ENCODE results near the gene AKNA.

The AKNA gene, protein sequence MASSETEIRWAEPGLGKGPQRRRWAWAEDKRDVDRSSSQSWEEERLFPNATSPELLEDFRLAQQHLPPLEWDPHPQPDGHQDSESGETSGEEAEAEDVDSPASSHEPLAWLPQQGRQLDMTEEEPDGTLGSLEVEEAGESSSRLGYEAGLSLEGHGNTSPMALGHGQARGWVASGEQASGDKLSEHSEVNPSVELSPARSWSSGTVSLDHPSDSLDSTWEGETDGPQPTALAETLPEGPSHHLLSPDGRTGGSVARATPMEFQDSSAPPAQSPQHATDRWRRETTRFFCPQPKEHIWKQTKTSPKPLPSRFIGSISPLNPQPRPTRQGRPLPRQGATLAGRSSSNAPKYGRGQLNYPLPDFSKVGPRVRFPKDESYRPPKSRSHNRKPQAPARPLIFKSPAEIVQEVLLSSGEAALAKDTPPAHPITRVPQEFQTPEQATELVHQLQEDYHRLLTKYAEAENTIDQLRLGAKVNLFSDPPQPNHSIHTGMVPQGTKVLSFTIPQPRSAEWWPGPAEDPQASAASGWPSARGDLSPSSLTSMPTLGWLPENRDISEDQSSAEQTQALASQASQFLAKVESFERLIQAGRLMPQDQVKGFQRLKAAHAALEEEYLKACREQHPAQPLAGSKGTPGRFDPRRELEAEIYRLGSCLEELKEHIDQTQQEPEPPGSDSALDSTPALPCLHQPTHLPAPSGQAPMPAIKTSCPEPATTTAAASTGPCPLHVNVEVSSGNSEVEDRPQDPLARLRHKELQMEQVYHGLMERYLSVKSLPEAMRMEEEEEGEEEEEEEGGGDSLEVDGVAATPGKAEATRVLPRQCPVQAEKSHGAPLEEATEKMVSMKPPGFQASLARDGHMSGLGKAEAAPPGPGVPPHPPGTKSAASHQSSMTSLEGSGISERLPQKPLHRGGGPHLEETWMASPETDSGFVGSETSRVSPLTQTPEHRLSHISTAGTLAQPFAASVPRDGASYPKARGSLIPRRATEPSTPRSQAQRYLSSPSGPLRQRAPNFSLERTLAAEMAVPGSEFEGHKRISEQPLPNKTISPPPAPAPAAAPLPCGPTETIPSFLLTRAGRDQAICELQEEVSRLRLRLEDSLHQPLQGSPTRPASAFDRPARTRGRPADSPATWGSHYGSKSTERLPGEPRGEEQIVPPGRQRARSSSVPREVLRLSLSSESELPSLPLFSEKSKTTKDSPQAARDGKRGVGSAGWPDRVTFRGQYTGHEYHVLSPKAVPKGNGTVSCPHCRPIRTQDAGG (N-terminal part only)

GRCh38 chr9:114387680-114388356 is at the start of gene AKNA:
Gene AKNA, minus strand, starts transcription at chr9:114387982. Its CDS starts 6,649 bp downstream, at chr9:114381333.
- peak; percentile 76 for DNase-seq (ENCODE audit: low read depth)

- no peak for DNase-seq (ENCODE audit: low read depth)
Measured at GRCh38 chr9:114437401-114437893, 49.7 kb upstream of the AKNA start.

DNA sequence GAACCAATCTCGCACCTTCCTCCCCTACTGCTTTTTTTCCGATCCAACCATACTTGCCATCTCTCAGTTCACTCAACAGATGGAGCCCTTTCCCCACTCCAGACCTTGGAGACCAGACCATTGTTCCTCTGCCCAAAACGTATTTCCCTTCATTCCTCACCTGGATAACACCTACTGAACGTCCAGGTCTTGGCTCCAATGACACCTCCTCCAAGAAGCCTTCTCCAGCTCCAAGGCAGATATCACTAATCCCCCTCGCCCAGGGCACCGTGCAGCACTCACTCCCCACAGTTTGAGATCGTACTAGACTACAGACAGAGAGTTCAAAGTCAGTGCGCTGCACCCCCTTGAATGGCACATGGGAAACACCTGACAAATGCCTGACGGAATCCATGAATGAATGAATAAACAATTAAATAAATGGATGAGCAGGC is 47.1 kb upstream of the AKNA start:
- no peak for DNase-seq (ENCODE audit: low read depth)

- DNase-seq (ENCODE audit: low read depth): no peak
Measured at GRCh38 chr9:114433720-114434255, 46.0 kb upstream of the AKNA start.

DNA sequence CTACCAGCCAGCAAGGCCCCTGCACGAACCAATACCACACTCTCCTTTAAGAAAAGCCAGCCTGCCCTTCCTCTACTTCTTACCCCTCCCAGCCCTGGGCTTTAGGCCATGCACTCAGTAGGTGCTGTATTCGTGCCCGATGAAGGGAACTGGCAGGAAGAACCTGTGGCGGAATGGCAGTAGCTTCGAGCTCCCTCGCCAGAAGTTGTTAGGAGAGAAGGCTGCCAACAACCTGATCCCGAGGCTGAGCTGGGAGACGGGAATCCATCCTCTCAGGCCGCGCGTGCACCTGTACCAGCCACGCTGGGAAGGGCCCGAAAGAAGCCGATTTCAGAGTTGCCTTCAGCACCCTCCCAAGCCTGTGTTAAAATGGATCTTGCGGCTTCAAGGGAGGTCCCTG is 45.3 kb upstream of the AKNA start:
- no peak for DNase-seq (ENCODE audit: low read depth)

DNA sequence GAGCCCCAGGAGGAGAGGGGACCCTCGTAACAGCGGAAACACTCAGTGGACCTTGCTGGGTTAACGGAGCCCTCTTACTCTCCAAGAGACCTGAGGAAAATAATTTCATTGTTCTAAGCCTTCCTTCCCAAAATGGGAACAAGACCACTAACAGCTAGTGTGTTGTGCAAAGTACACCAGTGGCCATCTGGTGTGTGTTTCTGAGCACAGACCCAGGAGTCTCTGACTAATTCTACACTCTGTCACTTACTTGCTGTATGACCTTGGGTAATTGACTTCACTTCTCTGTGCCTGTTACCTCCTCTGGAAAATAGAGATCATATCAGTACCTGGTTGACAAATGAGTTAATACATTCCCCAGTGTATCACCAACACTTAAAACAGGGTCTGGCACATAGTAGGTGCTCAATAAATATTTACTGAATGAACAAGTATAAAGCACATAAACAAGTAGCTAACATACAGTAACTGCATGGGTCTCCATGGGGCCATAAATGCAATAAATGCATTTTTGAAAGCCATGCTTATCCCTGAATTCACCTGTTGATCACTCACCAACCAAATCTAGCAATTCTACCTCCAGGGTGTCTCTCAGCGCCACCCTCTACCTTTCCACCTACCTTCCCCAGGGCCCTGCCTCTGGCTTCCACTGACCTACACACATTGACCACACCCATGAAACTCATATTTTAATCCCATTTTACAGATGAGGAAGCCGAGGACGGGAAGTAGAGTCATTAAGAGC is 44.7 kb upstream of the AKNA start:
- no peak for DNase-seq (ENCODE audit: low read depth)

DNA sequence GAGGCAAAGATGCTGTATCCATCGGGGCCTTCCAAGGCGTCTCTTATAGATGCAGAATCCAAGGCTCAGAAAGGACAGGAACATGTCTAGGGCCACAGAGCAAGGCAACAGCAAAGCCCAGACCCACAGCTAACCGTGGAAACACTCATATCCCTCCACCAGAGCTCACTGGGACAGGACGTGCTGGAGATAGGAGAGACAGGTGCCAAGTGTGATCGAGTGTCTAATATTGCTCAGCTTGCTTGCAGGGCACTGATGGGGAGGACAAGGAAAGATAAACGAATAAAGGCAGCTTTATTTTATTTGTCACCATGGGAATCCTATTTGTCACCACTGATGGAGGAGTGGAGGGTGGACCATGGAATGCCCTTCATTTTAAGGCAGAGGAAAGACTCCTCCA is 44.0 kb upstream of the AKNA start:
- DNase-seq (ENCODE audit: low read depth): no peak

DNA sequence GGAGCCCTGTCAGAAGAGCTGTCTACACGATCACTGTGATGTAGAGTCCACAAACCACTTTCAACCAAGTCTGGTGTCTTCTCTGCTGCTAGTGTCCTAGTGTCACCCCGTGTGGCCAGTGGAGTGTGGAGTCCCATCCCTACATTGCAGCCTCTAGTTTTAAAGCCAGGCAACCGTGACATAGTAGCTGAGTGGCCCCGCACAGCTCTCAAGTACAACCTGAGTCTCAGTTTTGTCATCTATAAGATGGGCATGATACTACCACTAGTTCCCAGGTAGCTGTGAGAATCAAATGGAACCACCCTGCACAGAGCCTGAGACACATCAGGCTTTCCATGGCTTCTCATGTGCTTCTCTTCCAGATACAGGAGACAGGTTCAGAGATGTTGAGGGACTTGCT is 43.2 kb upstream of the AKNA start:
- no peak for DNase-seq (ENCODE audit: low read depth)

DNA sequence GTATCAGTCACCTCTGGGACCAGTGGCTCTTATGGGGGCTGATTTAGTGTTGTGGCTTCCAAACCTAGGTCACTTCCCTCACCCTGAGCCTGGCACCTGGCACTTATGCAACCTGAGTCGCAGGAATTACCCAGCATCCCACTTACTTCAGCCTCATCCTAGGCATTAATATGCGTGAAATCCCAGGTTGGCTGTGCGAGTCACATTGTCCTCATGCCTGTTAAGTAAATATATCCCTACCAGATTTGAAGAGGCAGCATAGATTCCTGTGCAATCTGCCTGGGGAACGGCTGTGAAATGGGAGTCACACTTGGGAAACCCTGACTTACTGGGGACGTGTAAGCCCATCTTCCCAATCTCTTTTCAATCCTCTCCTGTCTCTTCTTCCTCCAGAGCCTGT is 42.7 kb upstream of the AKNA start:
- DNase-seq (ENCODE audit: low read depth): no peak

DNA sequence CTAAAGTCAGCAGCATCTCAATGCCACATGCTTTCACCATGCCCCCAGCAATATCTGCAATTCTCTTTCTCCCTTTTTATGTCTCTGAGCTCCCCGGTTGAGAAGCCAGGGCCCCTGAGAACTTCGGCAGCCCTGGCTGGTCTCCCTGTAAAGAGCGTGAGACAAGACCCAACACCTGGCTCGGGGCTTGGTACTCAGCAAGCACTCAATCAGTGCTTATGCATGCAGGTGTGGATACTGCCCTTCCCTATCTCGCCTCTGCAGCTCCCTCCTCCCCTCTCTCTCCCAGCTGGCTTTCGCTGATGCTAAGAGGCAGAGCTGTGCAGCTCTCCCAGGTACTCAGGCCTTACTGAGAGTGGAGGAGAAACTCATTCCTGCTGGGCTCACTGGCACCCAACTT is 41.7 kb upstream of the AKNA start:
- DNase-seq (ENCODE audit: low read depth): no peak

DNA sequence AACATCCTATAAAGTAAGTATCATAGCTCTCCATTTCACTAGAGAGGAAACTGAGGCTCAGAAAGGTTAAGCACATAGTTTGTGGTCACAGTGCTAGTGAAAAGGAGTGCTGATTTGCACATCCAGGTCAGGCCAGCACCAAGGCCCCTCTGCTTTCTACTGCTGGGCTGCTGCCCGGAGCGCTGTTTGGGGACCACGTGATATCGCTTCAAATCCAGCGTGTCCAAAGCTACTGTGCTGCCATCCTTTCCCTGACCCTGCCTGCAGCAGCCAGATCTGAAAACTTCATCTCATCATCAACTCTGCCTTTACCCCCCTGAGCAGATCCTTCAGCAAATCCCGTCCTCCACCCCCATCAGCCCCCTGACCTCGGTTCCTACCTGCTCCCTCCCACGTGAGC is 40.7 kb upstream of the AKNA start:
- DNase-seq (ENCODE audit: low read depth): no peak

- no peak for DNase-seq (ENCODE audit: low read depth)
Measured at GRCh38 chr9:114427644-114428043, 39.9 kb upstream of the AKNA start.

DNA sequence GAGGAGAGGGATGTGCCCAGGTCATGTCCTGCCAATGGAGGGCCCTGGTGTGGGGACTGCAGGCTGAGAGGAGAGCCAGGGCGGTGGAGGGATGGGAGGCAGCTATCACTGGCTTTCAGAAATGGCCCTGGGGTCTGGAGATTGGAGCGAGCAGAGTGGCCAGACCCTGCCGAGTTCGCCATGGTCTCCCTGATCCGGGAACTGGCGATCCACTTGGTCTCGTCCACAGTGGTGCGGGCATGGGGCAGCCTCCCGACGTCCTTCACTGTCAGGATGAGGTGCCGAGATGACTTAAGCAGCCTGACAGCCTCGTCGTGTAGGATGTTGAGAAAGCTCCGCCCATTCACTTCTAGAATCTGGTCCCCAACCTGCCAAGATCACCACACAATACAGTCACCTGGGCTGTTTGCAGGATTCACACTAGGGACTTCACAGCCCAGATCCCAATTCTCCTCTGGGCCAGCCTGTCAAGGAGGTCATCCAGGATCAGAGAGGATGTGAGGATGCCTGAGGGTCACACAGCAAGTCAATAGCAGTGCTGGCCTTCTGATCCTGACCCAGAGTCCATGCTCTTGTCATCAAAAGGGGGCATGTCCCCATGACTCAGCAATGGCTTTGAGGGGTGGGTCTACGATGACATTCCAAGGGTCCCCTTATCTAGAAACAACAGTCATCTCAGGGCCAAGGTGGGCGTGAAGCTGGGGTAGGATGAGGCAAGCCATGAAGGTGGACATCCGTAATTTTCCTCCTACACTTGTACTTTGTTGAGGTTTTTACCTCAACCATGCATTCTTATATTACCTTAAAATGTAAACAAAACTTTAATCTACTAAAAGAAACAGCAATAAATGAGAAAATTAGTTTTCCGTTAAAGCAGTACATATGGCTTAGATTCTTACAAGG is 38.5 kb upstream of the AKNA start:
- DNase-seq (ENCODE audit: low read depth): no peak

DNA sequence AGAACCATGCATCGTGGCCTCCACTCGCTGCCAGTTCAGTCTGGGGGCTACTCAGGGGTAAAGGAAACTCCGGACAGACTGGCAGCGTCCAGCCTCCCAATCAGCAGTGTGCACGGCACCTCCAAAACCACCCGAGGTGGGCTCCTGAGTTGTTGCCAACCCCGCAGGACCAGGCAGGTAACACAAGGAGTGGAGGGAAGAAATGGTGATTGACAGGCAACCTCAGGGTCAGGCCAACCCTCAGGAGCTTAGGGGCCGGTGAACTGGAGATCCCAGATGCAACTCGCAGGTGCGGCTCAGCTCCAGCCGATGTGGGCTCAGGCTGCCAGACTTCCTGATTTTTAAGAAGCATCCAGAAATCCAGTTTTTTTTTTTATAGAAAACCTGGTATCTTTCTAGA is 37.3 kb upstream of the AKNA start:
- no peak for DNase-seq (ENCODE audit: low read depth)

DNA sequence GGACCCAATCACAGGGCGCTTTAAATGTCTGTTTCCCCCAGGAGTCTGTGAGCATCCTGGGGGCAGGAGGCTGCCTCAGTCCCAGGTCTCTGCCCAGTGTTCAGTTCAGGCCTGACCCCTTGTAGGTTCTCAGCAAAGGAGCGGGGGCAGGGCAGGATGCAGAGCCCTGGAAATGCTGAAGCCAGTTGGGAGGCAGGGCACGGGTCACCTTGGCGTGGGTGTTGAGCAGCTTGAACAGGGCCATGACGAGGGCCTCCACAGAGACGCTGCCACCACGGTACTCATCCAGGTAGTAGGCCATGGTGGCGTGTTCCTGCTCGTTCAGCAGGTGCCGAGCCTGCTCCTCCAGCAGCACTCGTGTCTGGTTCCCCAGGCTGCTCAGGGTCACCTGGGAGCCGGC is 36.3 kb upstream of the AKNA start:
- DNase-seq (ENCODE audit: low read depth): no peak

DNA sequence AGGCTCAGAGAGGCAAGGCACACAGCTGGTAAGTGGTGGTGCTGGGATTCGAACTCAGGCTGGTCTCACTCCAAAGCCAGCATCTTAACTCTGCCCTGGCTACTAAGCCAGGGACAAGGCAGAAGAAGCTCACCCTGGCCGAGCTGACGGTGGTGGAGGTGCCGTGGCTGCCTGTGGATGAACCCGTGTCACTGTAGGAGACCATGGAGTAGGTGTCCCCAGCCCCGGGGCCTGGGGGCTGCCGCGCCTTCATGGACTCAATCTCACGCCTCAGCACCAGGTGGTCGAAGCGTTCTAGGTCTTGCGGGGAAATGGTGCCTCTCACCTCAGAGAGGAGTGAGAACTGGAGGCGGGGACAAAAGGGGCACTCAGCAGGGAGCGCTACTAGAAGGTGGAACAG is 35.4 kb upstream of the AKNA start:
- DNase-seq (ENCODE audit: low read depth): no peak

- no peak for DNase-seq (ENCODE audit: low read depth)
Measured at GRCh38 chr9:114421147-114421546, 33.4 kb upstream of the AKNA start.

DNA sequence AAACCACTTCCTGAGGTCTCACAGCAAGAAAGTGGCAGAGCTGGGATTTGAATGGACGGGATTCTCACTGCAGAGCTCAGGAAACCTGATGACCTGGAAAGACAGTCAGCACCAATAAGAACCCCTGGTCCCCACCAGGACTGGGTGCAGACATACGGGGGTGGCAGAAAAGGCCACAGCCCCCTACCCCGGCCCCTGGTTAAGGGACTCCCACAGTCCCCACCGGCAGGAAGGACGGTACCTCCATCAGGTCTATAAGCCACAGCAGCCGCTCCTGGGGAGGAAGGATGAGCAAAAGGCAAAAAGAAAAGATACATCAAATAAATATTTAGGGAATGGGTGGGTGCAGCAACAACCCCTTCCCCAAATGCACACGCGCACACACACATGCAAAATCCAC is 32.0 kb upstream of the AKNA start:
- DNase-seq (ENCODE audit: low read depth): no peak

- DNase-seq (ENCODE audit: low read depth): no peak
Measured at GRCh38 chr9:114418053-114418452, 30.3 kb upstream of the AKNA start.

GRCh38 chr9:114417511-114417910 is 29.7 kb upstream of the AKNA start:
- no peak for DNase-seq (ENCODE audit: low read depth)

All from stimulated activated CD8-positive, alpha-beta memory T cell treated with anti-CD3 and anti-CD28 coated beads, Interleukin-4, amount 100 ng/mL, for 24 hours (primary cell).